GOT3 (cell line): Measurements from ENCODE around the gene MTMR6.

Source experiments
- DNase-seq: peaks from one replicate; lab custom pipeline; 2025; ENCODE audit warnings: mixed read lengths; lab: John Stamatoyannopoulos, UW

Gene MTMR6

GRCh38 chr13:25276748-25277147 lies 10.5 kb downstream of the MTMR6 start:
- DNase-seq: no peak

- no peak for DNase-seq
Measured at GRCh38 chr13:25268561-25268960, 18.7 kb downstream of the MTMR6 start.

- DNase-seq: no peak
Measured at GRCh38 chr13:25267715-25268114, 19.6 kb downstream of the MTMR6 start.

- DNase-seq: no peak
Measured at GRCh38 chr13:25266706-25267105, 20.6 kb downstream of the MTMR6 start.

GRCh38 chr13:25262261-25262660 lies 25.0 kb downstream of the MTMR6 start:
- no peak for DNase-seq

- DNase-seq: no peak
Measured at GRCh38 chr13:25253702-25254101, 33.6 kb downstream of the MTMR6 start.

- DNase-seq: no peak
Measured at GRCh38 chr13:25252752-25253151, 34.5 kb downstream of the MTMR6 start.

GRCh38 chr13:25252225-25252624 lies 35.1 kb downstream of the MTMR6 start:
- no peak for DNase-seq

- DNase-seq: no peak
Measured at GRCh38 chr13:25249001-25249543, 38.2 kb downstream of the MTMR6 start.

GRCh38 chr13:25248071-25248470 lies 39.2 kb downstream of the MTMR6 start:
- DNase-seq: no peak

GRCh38 chr13:25247360-25247759 lies 39.9 kb downstream of the MTMR6 start:
- DNase-seq: no peak

GRCh38 chr13:25244123-25244522 lies 43.2 kb downstream of the MTMR6 start:
- DNase-seq: no peak

GRCh38 chr13:25242956-25243355 lies 44.3 kb downstream of the MTMR6 start:
- no peak for DNase-seq

- DNase-seq: no peak
Measured at GRCh38 chr13:25241007-25241406, 46.3 kb downstream of the MTMR6 start.

GRCh38 chr13:25237083-25237482 lies 50.2 kb downstream of the MTMR6 start:
- no peak for DNase-seq

GRCh38 chr13:25233861-25234260 lies 53.4 kb downstream of the MTMR6 start:
- no peak for DNase-seq

- DNase-seq: no peak
Measured at GRCh38 chr13:25232937-25233515, 54.3 kb downstream of the MTMR6 start.

GRCh38 chr13:25231517-25231916 lies 55.8 kb downstream of the MTMR6 start:
- DNase-seq: no peak

- DNase-seq: no peak
Measured at GRCh38 chr13:25227690-25228089, 59.6 kb downstream of the MTMR6 start.

GRCh38 chr13:25225970-25226369 lies 61.3 kb downstream of the MTMR6 start:
- no peak for DNase-seq

- no peak for DNase-seq
Measured at GRCh38 chr13:25224151-25224550, 63.1 kb downstream of the MTMR6 start.

- no peak for DNase-seq
Measured at GRCh38 chr13:25222740-25223139, 64.5 kb downstream of the MTMR6 start.

GRCh38 chr13:25218019-25218418 lies 69.3 kb downstream of the MTMR6 start:
- no peak for DNase-seq
